Skin epidermis (tissue), 12 donors: ENCODE data around the gene MEIOB.
"Not testable (repeated sequence)": the region's sequence is repeated elsewhere in the genome, so short reads cannot be mapped to it uniquely, and the experiment has no call there.

Experiments
- H3K27ac ChIP-seq, 21 experiments: fragments of 200-600 bp; sonication (generic) in 11 of 21; one replicate each; pipeline ENCODE4 v1.5.0; 2020; ENCODE audit warnings: mild to moderate bottlenecking in 3 of 21, inconsistent platforms in 2 of 21, moderate library complexity in 2 of 21
- H3K4me3 ChIP-seq, 7 experiments: fragments of 200-600 bp; sonication (generic) in 2 of 7; one replicate each; pipeline ENCODE4 v1.5.0; 2020; ENCODE audit warnings: inconsistent platforms in 2 of 7, mild to moderate bottlenecking in 2 of 7, moderate library complexity in 1 of 7

MEIOB gene

GRCh38 chr16:1871974-1872635 is at the start of gene MEIOB:
MEIOB (minus strand) TSS chr16:1872164; CDS start chr16:1868175, 3,989 bp downstream.
- peak within 1 kb of the TSS in 2 of 21 experiments; percentile 24 to 33 for H3K27ac ChIP-seq
- H3K4me3 ChIP-seq: peak within 1 kb of the TSS in 1 of 7 experiments; percentile 7

- H3K27ac ChIP-seq: no peak overlapping the region
- H3K4me3 ChIP-seq: no peak overlapping the region
These were observed 48.8 kb upstream of the MEIOB start for GRCh38 chr16:1920727-1921171.

- not testable (repeated sequence) for H3K27ac ChIP-seq, H3K4me3 ChIP-seq
These were observed 48.2 kb upstream of the MEIOB start for GRCh38 chr16:1920122-1920521.

GRCh38 chr16:1919327-1919998 is 47.5 kb upstream of the MEIOB start:
- peak overlapping the region in 1 of 21 experiments; percentile 3 for H3K27ac ChIP-seq
- H3K4me3 ChIP-seq: peak overlapping the region in 1 of 7 experiments; percentile 41

- H3K27ac ChIP-seq: peak within 1 kb of the TSS in 11 of 21 experiments; percentile 4 to 69 (median 39)
- H3K4me3 ChIP-seq: peak within 1 kb of the TSS; percentile 13 to 41 (median 21)
These were observed 46.7 kb upstream of the MEIOB start, which contains the start of gene HS3ST6 for GRCh38 chr16:1918351-1919326. HS3ST6 (minus strand) TSS chr16:1918415; CDS start chr16:1918323, 92 bp downstream.

GRCh38 chr16:1917665-1918350 is 45.8 kb upstream of the MEIOB start:
- peak overlapping the region in 5 of 7 experiments; percentile 14 to 41 (median 27) for H3K4me3 ChIP-seq

GRCh38 chr16:1917056-1917664 is 45.2 kb upstream of the MEIOB start:
- H3K4me3 ChIP-seq: peak overlapping the region in 5 of 7 experiments; percentile 14 to 41 (median 27)
- H3K27ac ChIP-seq: peak overlapping the region in 10 of 21 experiments; percentile 4 to 65 (median 26)

More at GRCh38 chr16:1917665-1918350, 45.8 kb upstream of the MEIOB start:
- H3K27ac ChIP-seq: peak overlapping the region in 10 of 21 experiments; percentile 4 to 65 (median 26)

- Histone ChIP-seq H3K27ac (peak overlapping the region in 6 of 21 experiments; percentile 11 to 65 (median 24)), H3K4me3 (peak overlapping the region in 3 of 7 experiments; percentile 5 to 41 (median 30))
These were observed 44.7 kb upstream of the MEIOB start for GRCh38 chr16:1916640-1916990.

GRCh38 chr16:1915732-1916639 is 44.0 kb upstream of the MEIOB start:
- Histone ChIP-seq H3K27ac (peak overlapping the region in 4 of 21 experiments; percentile 11 to 65 (median 36)), H3K4me3 (peak overlapping the region in 2 of 7 experiments; percentile 5 to 41)

GRCh38 chr16:1914988-1915387 is 43.0 kb upstream of the MEIOB start:
- no peak overlapping the region for H3K4me3 ChIP-seq
- peak overlapping the region in 5 of 21 experiments; percentile 14 to 80 (median 48) for H3K27ac ChIP-seq

GRCh38 chr16:1914084-1914608 is 42.2 kb upstream of the MEIOB start:
- no peak overlapping the region for H3K4me3 ChIP-seq
- H3K27ac ChIP-seq: peak overlapping the region in 13 of 21 experiments; percentile 33 to 80 (median 57)

GRCh38 chr16:1913327-1914083 is 41.5 kb upstream of the MEIOB start:
- Histone ChIP-seq H3K4me3 (no peak overlapping the region), H3K27ac (peak overlapping the region in 13 of 21 experiments; percentile 33 to 80 (median 58))

- H3K27ac ChIP-seq: peak overlapping the region in 3 of 21 experiments; percentile 21 to 42 (median 28)
- no peak overlapping the region for H3K4me3 ChIP-seq
These were observed 40.2 kb upstream of the MEIOB start for GRCh38 chr16:1912215-1912543.

GRCh38 chr16:1911467-1912214 is 39.7 kb upstream of the MEIOB start:
- H3K27ac ChIP-seq: peak overlapping the region in 2 of 21 experiments; percentile 21 to 28
- H3K4me3 ChIP-seq: no peak overlapping the region

GRCh38 chr16:1909561-1910231 is 37.7 kb upstream of the MEIOB start:
- Histone ChIP-seq H3K27ac (peak overlapping the region in 6 of 21 experiments; percentile 6 to 55 (median 32)), H3K4me3 (no peak overlapping the region)
